Measurements from ENCODE around the gene CRKL.

DNA sequence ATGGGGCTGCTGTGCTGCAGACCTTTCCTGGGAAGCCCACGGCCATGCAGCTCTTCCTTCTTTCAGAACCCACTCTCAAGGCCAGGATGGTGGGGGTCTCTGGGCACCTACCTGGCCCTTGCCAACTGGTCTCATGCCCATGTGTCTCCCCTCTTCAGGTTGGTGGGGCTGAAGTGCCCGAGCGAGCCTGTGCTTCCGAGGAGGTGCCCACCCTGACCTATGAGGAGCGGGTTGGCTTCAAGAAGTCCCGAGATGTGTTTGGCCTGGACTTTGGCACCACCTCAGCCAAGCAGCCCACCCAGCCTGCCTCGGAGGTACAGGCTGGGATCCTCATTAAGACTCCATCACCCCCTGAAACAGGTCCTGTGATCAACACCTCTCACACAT lies 74.8 kb downstream of the CRKL start:
- TF ChIP-seq CTCF (conservative IDR thresholded peaks at IDR 0.05; ENCODE audit: low read length) (no peak), EZH2phosphoT487 (IDR thresholded peaks at IDR 0.05; ENCODE audit: borderline replicate concordance, low read depth, low read length) (no peak)
